Muscle of arm (tissue), 14 donors: Measurements from ENCODE around the gene SESN3. TPM values are rescaled to one million over a fixed set of nuclear protein-coding genes. Genes with fewer than 3 reads are reported as not detected.
"Not testable (repeated sequence)": the region's sequence is repeated elsewhere in the genome, so short reads cannot be mapped to it uniquely, and the experiment has no call there.

ENCODE experiments used
- DNase-seq: peaks from one replicate; pipeline ENCODE4 v3.0.0-alpha.2; 2013
- long read RNA-seq, 11 donors: transcript quantifications; one replicate each; lab custom pipeline, GENCODE V29; 2026
- polyA plus RNA-seq, 12 donors: library from polyadenylated mRNA; unstranded; fragments of 120-200 nt; gene quantifications; one replicate each; pipeline ENCODE4 v1.2.1, GENCODE V29; 2013; ENCODE audit not compliant: insufficient read length in 12 of 12

SESN3 gene
- polyA plus RNA-seq: 100 to 1,000 TPM in 9 of 12 donors, 10 to 100 TPM in 3; 62.8 to 184 (median 115) TPM
- long read RNA-seq, donor 1, full-length matches to known transcripts: 3 of 3 reads
- long read RNA-seq, donor 1, partial matches to known transcripts: 0 of 3 reads
- long read RNA-seq, donor 1, other reads (novel, unspliced or antisense): 0 of 3 reads
- long read RNA-seq, donor 2, full-length matches to known transcripts: 12 of 36 reads
- long read RNA-seq, donor 2, partial matches to known transcripts: 24 of 36 reads
- long read RNA-seq, donor 2, other reads (novel, unspliced or antisense): 0 of 36 reads
- long read RNA-seq, donor 3, full-length matches to known transcripts: 7 of 7 reads
- long read RNA-seq, donor 3, partial matches to known transcripts: 0 of 7 reads
- long read RNA-seq, donor 3, other reads (novel, unspliced or antisense): 0 of 7 reads
- long read RNA-seq, donor 4, full-length matches to known transcripts: 6 of 6 reads
- long read RNA-seq, donor 4, partial matches to known transcripts: 0 of 6 reads
- long read RNA-seq, donor 4, other reads (novel, unspliced or antisense): 0 of 6 reads
- long read RNA-seq, donor 5: 0 reads
- long read RNA-seq, donor 6, full-length matches to known transcripts: 2 of 2 reads
- long read RNA-seq, donor 6, partial matches to known transcripts: 0 of 2 reads
- long read RNA-seq, donor 6, other reads (novel, unspliced or antisense): 0 of 2 reads
- long read RNA-seq, donor 7, full-length matches to known transcripts: 5 of 5 reads
- long read RNA-seq, donor 7, partial matches to known transcripts: 0 of 5 reads
- long read RNA-seq, donor 7, other reads (novel, unspliced or antisense): 0 of 5 reads
- long read RNA-seq, donor 8, full-length matches to known transcripts: 11 of 21 reads
- long read RNA-seq, donor 8, partial matches to known transcripts: 10 of 21 reads
- long read RNA-seq, donor 8, other reads (novel, unspliced or antisense): 0 of 21 reads
- long read RNA-seq, donor 9, full-length matches to known transcripts: 2 of 2 reads
- long read RNA-seq, donor 9, partial matches to known transcripts: 0 of 2 reads
- long read RNA-seq, donor 9, other reads (novel, unspliced or antisense): 0 of 2 reads
- long read RNA-seq, donor 10, full-length matches to known transcripts: 10 of 10 reads
- long read RNA-seq, donor 10, partial matches to known transcripts: 0 of 10 reads
- long read RNA-seq, donor 10, other reads (novel, unspliced or antisense): 0 of 10 reads
- long read RNA-seq, donor 11, full-length matches to known transcripts: 9 of 15 reads
- long read RNA-seq, donor 11, partial matches to known transcripts: 6 of 15 reads
- long read RNA-seq, donor 11, other reads (novel, unspliced or antisense): 0 of 15 reads

DNA sequence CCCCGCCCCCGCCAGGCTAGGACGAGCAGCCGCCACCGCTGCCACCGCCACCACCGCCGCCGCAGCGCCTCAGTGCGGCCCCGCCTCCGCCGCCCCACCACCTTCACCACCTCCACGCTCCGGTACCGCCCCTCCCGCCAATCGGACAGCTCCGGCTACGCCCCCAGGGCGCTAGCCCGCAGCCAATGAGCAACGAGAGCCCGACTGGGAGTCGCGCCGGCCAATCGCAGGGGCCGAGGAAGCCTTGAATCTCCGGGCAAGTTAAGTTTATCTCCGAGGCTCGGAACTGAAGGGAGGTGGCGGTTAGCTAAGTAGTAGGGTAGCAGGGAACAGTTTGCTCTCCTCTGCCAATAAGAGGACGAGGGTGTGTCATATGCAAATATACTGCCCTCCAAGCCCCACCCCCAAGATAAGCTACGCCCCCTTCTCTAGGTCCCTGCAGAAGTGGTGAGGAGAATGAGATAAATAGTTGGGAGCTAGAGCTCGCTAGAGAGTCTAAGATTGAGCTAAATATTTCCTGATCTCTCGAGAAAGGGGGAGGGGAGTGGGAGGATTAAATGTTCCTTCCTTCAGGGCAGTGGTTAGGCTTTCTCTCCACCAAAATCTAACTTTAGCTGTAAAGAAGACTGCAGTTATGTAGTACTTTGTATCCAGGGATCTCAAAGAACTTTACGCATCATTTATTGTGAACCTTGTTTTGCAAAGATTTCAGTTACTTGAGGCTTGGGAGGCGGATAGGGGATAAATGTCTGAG, at the start of gene SESN3:
TSS of gene SESN3 (minus strand) at position 76 of the 754 bp plus-strand sequence. CDS start 342 bp downstream, outside the sequence.
- DNase-seq: peak; percentile 98

DNA sequence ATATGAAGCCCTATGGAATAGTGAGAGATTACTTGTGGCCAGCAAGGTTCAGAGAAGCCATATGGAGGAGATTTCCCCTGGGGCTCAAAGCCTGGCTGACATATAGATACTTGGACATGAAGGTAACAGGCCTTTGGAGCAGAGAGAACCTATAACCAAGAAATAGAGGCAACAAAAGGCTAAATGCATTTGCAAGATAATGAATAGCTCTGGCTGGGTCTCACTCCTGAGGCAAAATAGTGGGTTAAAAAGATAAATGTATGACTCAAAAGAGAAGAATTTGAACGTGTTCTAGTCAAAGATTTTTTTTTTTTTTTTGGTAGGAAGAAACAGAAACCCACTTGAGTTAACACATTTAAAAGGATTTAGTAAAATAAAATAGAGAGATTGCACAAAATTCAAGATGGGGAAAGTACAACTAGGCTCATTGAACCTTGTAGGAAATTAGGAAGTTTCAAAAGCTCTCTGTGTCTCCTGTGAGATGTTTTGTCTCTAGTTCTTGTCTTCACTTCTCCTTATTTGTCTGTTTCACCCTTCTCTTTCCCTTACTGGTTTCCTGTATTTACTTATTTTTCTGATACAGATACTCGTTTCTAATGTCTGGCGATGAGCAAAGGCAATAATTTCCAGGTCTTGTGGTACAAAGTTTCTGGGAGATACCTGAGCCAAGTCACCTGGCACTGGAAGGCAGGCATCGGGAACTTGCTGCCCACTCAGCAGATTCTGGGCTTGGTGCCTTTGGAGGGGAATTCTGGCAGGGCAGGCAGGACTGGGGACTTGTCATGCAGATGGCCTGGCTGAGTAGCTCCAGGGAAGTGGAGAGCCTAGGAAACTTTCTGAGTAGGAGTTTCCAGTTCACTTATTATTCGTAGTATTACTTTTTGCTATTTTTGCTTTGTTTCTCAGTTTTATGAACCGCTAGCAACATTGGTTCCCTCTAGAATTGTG, 49.2 kb upstream of the SESN3 start:
- peak; percentile 24 for DNase-seq

GRCh38 chr11:95277868-95278267, 46.9 kb upstream of the SESN3 start:
- DNase-seq: no peak

DNA sequence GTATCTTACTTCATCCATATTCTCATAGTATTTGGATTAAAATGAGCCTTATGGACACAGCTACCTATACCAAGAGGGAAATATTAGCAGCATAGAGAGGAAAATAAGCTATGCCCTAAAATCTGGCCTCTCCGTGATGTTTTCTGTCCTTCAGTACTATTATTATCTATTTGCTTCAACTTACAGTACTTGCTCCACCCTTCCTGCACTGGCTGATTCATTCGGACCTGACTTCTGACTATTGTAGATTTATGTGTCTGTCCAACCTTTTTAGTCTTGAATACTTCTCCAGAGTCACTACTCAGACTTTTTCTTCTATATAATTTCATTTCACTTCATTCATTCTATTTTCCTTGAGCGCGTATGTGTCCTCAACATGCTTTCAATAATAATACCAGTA, 45.1 kb upstream of the SESN3 start:
- no peak for DNase-seq

DNA sequence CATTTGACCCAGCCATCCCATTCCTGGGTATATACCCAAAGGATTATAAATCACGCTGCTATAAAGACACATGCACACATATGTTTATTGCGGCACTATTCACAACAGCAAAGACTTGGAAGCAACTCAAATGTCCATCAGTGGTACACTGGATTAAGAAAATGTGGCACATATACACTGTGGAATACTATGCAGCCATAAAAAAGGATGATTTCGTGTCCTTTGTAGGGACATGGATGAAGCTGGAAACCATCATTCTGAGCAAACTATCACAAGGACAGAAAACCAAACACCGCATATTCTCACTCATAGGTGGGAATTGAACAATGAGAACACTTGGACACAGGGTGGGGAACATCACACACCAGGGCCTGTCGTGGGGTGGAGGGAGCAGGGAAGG, 42.6 kb upstream of the SESN3 start:
- not testable (repeated sequence) for DNase-seq

GRCh38 chr11:95269036-95269819, 38.2 kb upstream of the SESN3 start:
- DNase-seq: no peak

DNA sequence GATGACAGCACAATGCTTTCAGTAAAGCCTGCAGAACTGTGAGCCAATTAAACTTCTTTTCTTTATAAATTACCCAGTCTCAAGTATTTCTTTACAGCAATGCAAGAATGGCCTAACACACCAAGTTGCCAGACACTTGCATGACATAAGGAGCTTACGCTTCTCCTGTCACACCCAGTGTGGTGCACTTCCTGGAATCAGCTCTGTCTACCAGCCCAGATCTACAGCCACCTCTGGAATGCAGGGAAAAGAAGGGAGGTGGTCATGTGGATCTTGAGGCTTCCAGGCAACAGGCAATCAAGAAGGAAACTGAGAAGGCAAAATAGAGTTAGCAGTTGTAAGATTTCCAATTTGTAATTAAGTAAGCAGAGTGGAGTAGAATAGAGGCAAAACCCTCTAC, 37.4 kb upstream of the SESN3 start:
- DNase-seq: no peak

DNA sequence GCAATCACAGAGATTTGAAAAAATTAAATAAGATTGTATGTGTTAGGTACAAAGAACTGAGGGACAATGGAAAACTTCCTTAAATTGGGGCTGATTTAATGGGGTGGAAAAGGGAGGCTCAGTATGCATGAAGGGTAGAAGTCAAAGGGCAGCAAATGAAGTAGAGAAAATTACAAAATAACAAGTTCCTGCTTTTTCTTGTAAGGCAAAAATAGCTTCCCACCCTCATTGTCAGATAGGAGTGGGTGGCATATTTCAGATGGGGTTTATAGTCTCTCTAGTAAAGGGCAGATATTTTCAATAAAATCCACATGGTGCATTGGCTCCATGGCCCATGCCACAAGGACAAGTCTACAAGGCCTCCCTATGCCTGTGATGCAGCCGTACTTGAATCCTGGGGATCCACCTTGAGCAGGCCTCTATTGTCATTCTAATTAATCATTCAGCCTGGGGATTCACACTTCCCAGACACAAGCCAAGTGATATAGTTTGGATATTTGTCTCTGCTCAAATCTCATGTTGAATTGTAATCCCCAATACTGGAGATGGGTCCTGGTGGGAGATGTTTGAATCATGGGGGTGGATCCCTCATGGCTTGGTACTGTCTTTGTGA, 36.7 kb upstream of the SESN3 start:
- no peak for DNase-seq

- no peak for DNase-seq
Observed at GRCh38 chr11:95266751-95267374, 35.9 kb upstream of the SESN3 start.

GRCh38 chr11:95264881-95265280, 33.9 kb upstream of the SESN3 start:
- no peak for DNase-seq

DNA sequence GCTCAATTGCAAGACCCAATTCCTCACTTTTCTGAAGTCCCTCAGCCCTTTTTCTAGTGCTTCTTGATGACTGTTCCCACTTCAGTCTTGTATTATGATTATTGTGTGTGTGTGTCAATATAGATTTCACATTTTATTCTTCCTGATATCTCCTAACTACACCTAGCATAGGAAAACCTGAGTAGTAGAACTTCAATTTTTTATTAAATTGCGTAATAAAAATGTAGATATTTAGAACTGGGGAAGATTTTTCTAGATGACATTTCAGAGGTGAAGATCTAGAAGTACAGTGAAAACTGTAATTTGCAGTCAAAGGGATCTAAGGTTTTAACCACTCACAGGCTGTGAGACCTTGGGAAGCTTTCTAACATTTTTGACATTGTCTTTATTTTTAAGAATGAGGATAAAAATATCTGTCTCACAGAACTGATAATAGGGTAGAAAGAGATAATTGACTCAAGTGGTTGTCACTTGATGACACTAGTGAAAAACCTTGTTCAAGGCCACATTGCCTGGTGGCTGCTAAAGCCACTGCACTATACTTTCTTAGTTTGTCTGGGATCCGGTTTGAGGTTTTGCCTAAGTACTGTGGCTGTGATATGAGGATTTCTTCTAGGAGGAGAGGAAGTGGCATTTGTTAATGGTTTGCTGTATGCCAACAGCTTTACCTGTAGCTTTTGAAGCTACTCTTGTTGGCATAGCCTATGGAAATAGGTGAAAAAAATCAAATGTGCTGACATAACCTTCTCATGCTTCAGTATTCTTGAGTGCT, 32.2 kb upstream of the SESN3 start:
- DNase-seq: no peak

DNA sequence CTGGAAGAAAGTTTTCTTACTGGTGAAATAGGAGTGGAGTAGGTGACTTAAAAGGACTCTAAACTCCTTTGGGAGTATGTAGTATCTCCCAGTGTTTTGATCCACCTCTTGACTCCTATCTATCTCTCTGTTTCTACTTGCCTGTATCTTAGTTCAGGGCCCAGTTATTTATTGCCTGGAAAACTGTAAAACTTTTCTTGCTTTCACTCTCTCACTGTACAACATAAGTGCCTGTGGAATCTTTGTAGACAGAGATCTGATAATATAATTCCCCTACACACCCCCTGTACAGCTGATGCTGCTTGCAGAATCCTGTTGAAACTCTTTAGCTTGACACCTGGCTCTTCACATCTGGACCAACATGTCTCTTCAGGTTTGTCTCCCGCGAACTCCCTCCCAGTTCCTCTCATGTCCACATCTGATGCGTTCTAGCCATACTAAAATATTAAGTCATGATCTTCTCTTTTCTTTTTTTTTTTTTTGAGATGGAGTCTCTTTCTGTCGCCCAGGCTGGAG, 26.5 kb upstream of the SESN3 start:
- DNase-seq: no peak

GRCh38 chr11:95256321-95256779, 25.3 kb upstream of the SESN3 start:
- DNase-seq: no peak

- no peak for DNase-seq
Observed at GRCh38 chr11:95255251-95256145, 24.5 kb upstream of the SESN3 start.

DNA sequence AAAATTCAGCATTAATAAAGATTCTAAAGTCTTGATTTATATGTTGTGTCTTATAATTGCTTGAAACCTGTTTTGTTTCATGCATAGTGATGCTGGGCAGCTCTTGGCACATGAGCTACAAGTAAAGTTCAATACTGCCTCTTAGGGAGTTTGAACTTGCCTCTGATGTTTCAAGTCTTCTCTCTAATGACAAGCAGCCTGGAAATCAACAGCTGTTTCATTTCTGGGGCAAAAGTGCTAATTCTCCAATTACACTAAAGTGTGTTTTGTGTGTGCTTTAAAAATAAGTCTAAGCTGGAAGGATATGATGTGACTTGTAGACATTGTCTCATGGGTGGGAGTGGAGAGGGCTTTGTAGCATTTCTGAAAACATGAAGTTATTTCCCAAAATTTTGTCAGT, 23.7 kb upstream of the SESN3 start:
- no peak for DNase-seq
